Measurements from ENCODE around the gene MBD5.

The MBD5 gene

GRCh38 chr2:148475626-148476025 lies 454.7 kb downstream of the MBD5 start:
- no peak for DNase-seq (ENCODE audit: low spot score)

- DNase-seq (ENCODE audit: low spot score): no peak
Observed at GRCh38 chr2:148479398-148479797, 458.5 kb downstream of the MBD5 start.

GRCh38 chr2:148483665-148484064 lies 462.8 kb downstream of the MBD5 start:
- DNase-seq (ENCODE audit: low spot score): no peak

GRCh38 chr2:148484066-148484465 lies 463.2 kb downstream of the MBD5 start:
- no peak for DNase-seq (ENCODE audit: low spot score)

GRCh38 chr2:148486655-148487054 lies 465.8 kb downstream of the MBD5 start:
- no peak for DNase-seq (ENCODE audit: low spot score)

- DNase-seq (ENCODE audit: low spot score): no peak
Observed at GRCh38 chr2:148487439-148487838, 466.5 kb downstream of the MBD5 start.

- DNase-seq (ENCODE audit: low spot score): no peak
Observed at GRCh38 chr2:148490840-148491439, 470.0 kb downstream of the MBD5 start.

GRCh38 chr2:148493822-148494563 lies 473.1 kb downstream of the MBD5 start:
- no peak for DNase-seq (ENCODE audit: low spot score)

- no peak for DNase-seq (ENCODE audit: low spot score)
Observed at GRCh38 chr2:148495586-148495985, 474.7 kb downstream of the MBD5 start.

- no peak for DNase-seq (ENCODE audit: low spot score)
Observed at GRCh38 chr2:148501545-148501944, 480.7 kb downstream of the MBD5 start.

- DNase-seq (ENCODE audit: low spot score): no peak
Observed at GRCh38 chr2:148503516-148503915, 482.6 kb downstream of the MBD5 start.

- DNase-seq (ENCODE audit: low spot score): no peak
Observed at GRCh38 chr2:148507970-148508369, 487.1 kb downstream of the MBD5 start.

GRCh38 chr2:148508878-148509287 lies 488.0 kb downstream of the MBD5 start:
- no peak for DNase-seq (ENCODE audit: low spot score)

- peak; percentile 86 for DNase-seq (ENCODE audit: low spot score)
Observed at GRCh38 chr2:148509288-148509902, 488.5 kb downstream of the MBD5 start.

- DNase-seq (ENCODE audit: low spot score): no peak
Observed at GRCh38 chr2:148511883-148512282, 491.0 kb downstream of the MBD5 start.

- DNase-seq (ENCODE audit: low spot score): no peak
Observed at GRCh38 chr2:148512501-148512900, 491.6 kb downstream of the MBD5 start.

- no peak for DNase-seq (ENCODE audit: low spot score)
Observed at GRCh38 chr2:148513427-148513826, 492.5 kb downstream of the MBD5 start.

GRCh38 chr2:148515120-148515519 lies 494.2 kb downstream of the MBD5 start:
- no peak for DNase-seq (ENCODE audit: low spot score)

- DNase-seq (ENCODE audit: low spot score): no peak
Observed at GRCh38 chr2:148515976-148516375, 495.1 kb downstream of the MBD5 start.

GRCh38 chr2:148517296-148517695 lies 496.4 kb downstream of the MBD5 start:
- DNase-seq (ENCODE audit: low spot score): no peak

- DNase-seq (ENCODE audit: low spot score): no peak
Observed at GRCh38 chr2:148517822-148518221, 496.9 kb downstream of the MBD5 start.

- no peak for DNase-seq (ENCODE audit: low spot score)
Observed at GRCh38 chr2:148519013-148519412, 498.1 kb downstream of the MBD5 start.

- no peak for DNase-seq (ENCODE audit: low spot score)
Observed at GRCh38 chr2:148521181-148521580, 500.3 kb downstream of the MBD5 start.

Measured in AG08396 (cell line).